SU-DHL-6 (cell line): ENCODE measurements around the gene AMN1.

Experiments used
- EZH2phosphoT487 ChIP-seq: fragments of 200-600 bp; sonication (generic), shearing (Covaris generic); conservative IDR thresholded peaks from 2 replicates; pipeline ENCODE4 v1.6.1; 2018; ENCODE audit warnings: mild to moderate bottlenecking, antibody characterized with exemption, low read length, moderate library complexity, mixed read lengths
- TF ChIP-seq, protein P1 (sequence below): fragments of 200-600 bp; sonication (generic); IDR thresholded peaks from one replicate; pipeline ENCODE4 v1.5.1; 2017; ENCODE audit warnings: antibody characterized with exemption, mild to moderate bottlenecking, low read length, moderate library complexity; ENCODE audit not compliant: insufficient read depth, poor library complexity, severe bottlenecking

DNA sequence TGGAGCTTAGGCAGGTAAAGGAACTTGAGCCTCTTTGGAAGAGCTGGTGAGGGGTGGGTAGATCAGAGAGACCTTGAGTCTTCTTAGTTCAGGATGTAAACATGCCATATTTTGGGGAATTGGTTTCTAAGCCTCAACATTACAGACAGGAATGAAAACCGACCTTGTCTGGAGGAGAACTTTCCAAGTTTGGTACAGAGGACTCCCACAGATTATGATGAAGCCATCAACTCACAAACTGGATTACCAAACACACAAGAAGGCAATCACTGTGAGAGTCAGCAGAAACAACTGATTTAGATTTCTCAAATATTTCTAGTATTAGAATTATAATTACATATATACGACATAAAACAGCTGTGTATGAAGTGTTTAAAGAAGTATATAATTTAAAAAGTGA is 22.3 kb upstream of the AMN1 start:
- TF ChIP-seq, protein P1, sequence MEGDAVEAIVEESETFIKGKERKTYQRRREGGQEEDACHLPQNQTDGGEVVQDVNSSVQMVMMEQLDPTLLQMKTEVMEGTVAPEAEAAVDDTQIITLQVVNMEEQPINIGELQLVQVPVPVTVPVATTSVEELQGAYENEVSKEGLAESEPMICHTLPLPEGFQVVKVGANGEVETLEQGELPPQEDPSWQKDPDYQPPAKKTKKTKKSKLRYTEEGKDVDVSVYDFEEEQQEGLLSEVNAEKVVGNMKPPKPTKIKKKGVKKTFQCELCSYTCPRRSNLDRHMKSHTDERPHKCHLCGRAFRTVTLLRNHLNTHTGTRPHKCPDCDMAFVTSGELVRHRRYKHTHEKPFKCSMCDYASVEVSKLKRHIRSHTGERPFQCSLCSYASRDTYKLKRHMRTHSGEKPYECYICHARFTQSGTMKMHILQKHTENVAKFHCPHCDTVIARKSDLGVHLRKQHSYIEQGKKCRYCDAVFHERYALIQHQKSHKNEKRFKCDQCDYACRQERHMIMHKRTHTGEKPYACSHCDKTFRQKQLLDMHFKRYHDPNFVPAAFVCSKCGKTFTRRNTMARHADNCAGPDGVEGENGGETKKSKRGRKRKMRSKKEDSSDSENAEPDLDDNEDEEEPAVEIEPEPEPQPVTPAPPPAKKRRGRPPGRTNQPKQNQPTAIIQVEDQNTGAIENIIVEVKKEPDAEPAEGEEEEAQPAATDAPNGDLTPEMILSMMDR: no peak
- no peak for TF ChIP-seq EZH2phosphoT487
